Testis (tissue), 3 donors: ENCODE data around the gene RAB3C. TPM values are rescaled to one million over a fixed set of nuclear protein-coding genes. Genes with fewer than 3 reads are reported as not detected.

ENCODE experiments used
- DNase-seq: peaks from one replicate; pipeline ENCODE4 v3.0.0-alpha.2; 2019
- H3K27ac ChIP-seq, 2 donors: fragments of 200-600 bp; sonication (generic); one replicate each; pipeline ENCODE4 v1.5.1; 2019
- H3K27me3 ChIP-seq: fragments of 200-600 bp; sonication (generic); one replicate; pipeline ENCODE4 v1.5.1; 2019
- H3K36me3 ChIP-seq: fragments of 200-600 bp; sonication (generic); one replicate; pipeline ENCODE4 v1.5.1; 2017; ENCODE audit warnings: low read depth; ENCODE audit errors: missing control alignments
- H3K4me1 ChIP-seq: fragments of 200-600 bp; sonication (generic); one replicate; pipeline ENCODE4 v1.5.1; 2019
- H3K4me3 ChIP-seq, 2 donors: fragments of 200-600 bp; sonication (generic); one replicate each; pipeline ENCODE4 v1.5.1; 2017 to 2019
- H3K9me3 ChIP-seq: fragments of 200-600 bp; sonication (generic); one replicate; pipeline ENCODE4 v1.5.1; 2017
- CTCF ChIP-seq, 3 experiments: fragments of 450-650 bp in 2 of 3; fragments of 200-600 bp in 1 of 3; sonication (generic) in 1 of 3; IDR thresholded peaks; one replicate each; pipeline ENCODE4 v1.5.1; 2016 to 2019; ENCODE audit warnings: antibody characterized with exemption in 3 of 3, mild to moderate bottlenecking in 2 of 3, moderate library complexity in 1 of 3
- POLR2A ChIP-seq: fragments of 450-650 bp; IDR thresholded peaks from one replicate; pipeline ENCODE4 v1.6.1; 2017; ENCODE audit warnings: antibody characterized with exemption, mild to moderate bottlenecking, moderate library complexity
- whole genome bisulfite sequencing, 2 donors: methylation state at CpG; one replicate each; pipeline ENCODE4 v1.1.5; 2018; 5-methylcytosine and 5-hydroxymethylcytosine counted together
- intact Hi-C: fragments of 100-400 bp; cut with DNase I; formaldehyde crosslinking; loops from one replicate; pipeline ENCODE4 v1.15.1; 2023; ENCODE audit warnings: low total_unique reads
- polyA plus RNA-seq: library from polyadenylated mRNA; stranded (reverse); fragments of 350-450 nt; fragmentation: Illumina TruSeq; extraction: RNeasy Lipid Tissue Mini Kit (QIAGEN cat#74804); gene quantifications from one replicate; pipeline ENCODE4 v1.2.3, GENCODE V29; 2014; ENCODE audit warnings: low read depth, low replicate concordance; ENCODE audit not compliant: insufficient read depth
- total RNA-seq, 2 donors: library from RNA; depleted of rRNA; stranded (reverse); fragments of >200 nt; gene quantifications; one replicate each; pipeline ENCODE4 v1.2.3, GENCODE V29; 2016

RAB3C gene
- total and polyA plus RNA-seq, 3 donors from 2014 or later = 0.47 to 2.5 (median 1.8) TPM

GRCh38 chr5:58736214-58736613 is 153.3 kb downstream of the RAB3C start:
- TF ChIP-seq POLR2A (no peak), CTCF (IDR thresholded peaks at IDR 0.05) (no peak)

GRCh38 chr5:58737671-58738070 is 154.8 kb downstream of the RAB3C start:
- Histone ChIP-seq H3K4me1 (no peaks in the 10 kb centered on the region), H3K27me3 (no peaks in the 10 kb centered on the region), H3K36me3 (no peaks in the 10 kb centered on the region), H3K27ac (no peak overlapping the region), H3K4me3 (no peak overlapping the region), H3K9me3 (no peaks in the 10 kb centered on the region)
- intact Hi-C loops = no loop called here
- TF ChIP-seq POLR2A = no peak
- TF ChIP-seq CTCF (IDR thresholded peaks at IDR 0.05) = no peak
- no peak for DNase-seq

More at GRCh38 chr5:58736214-58736613, 153.3 kb downstream of the RAB3C start:
- Histone ChIP-seq H3K9me3 (no peaks in the 10 kb centered on the region), H3K4me3 (no peak overlapping the region), H3K27ac (no peak overlapping the region), H3K36me3 (no peaks in the 10 kb centered on the region), H3K4me1 (no peaks in the 10 kb centered on the region), H3K27me3 (no peaks in the 10 kb centered on the region)
- 92 to 97% methylated on average over 5 of the region's 5 CpGs for WGBS, 2 donors
- no peak for DNase-seq
- intact Hi-C loops = no loop called here

GRCh38 chr5:58738336-58738735 is 155.5 kb downstream of the RAB3C start:
- Histone ChIP-seq H3K4me3 (no peak overlapping the region), H3K9me3 (no peaks in the 10 kb centered on the region), H3K4me1 (no peaks in the 10 kb centered on the region), H3K27ac (no peak overlapping the region), H3K27me3 (no peaks in the 10 kb centered on the region), H3K36me3 (no peaks in the 10 kb centered on the region)
- 80 to 86% methylated on average over 2 of the region's 2 CpGs for WGBS, 2 donors
- TF ChIP-seq POLR2A = no peak
- TF ChIP-seq CTCF (IDR thresholded peaks at IDR 0.05) = no peak
- DNase-seq = no peak
- intact Hi-C loops = no loop called here

- Histone ChIP-seq H3K4me3 (no peak overlapping the region), H3K9me3 (no peaks in the 10 kb centered on the region), H3K27ac (no peak overlapping the region), H3K36me3 (no peaks in the 10 kb centered on the region), H3K4me1 (no peaks in the 10 kb centered on the region), H3K27me3 (no peaks in the 10 kb centered on the region)
- WGBS, 2 donors = 78 to 95% methylated on average over 2 of the region's 2 CpGs
- intact Hi-C loops = no loop called here
- no peak for TF ChIP-seq POLR2A
- no peak for TF ChIP-seq CTCF (IDR thresholded peaks at IDR 0.05)
- no peak for DNase-seq
Measured at GRCh38 chr5:58739051-58739450, 156.2 kb downstream of the RAB3C start.

- no peak for DNase-seq
- no peak for TF ChIP-seq POLR2A
- no peak for TF ChIP-seq CTCF (IDR thresholded peaks at IDR 0.05)
- no peaks in the 10 kb centered on the region for H3K9me3 ChIP-seq
- 80 to 90% methylated on average over 3 of the region's 3 CpGs for WGBS, 2 donors
- no peak overlapping the region for H3K4me3 ChIP-seq
- no peaks in the 10 kb centered on the region for H3K4me1 ChIP-seq
- H3K27ac ChIP-seq = no peak overlapping the region
- H3K27me3 ChIP-seq = no peaks in the 10 kb centered on the region
- intact Hi-C loops = no loop called here
- H3K36me3 ChIP-seq = no peaks in the 10 kb centered on the region
Measured at GRCh38 chr5:58740956-58741355, 158.1 kb downstream of the RAB3C start.
